A549 (cell line): ENCODE measurements around the gene CASP8.

Source experiments
- BCL3 ChIP-seq: fragments of >200 bp; sonication (Bioruptor Twin); formaldehyde crosslinking; IDR thresholded peaks from 3 replicates; pipeline ENCODE4 v1.6.1; 2016
- CTCF ChIP-seq: fragments of >200 bp; sonication (Bioruptor Twin); formaldehyde crosslinking; IDR thresholded peaks from 3 replicates; pipeline ENCODE4 v1.5.1; 2016
- E2F6 ChIP-seq: IDR thresholded peaks from 2 replicates; pipeline ENCODE4 v1.6.1; 2012; ENCODE audit warnings: low read depth, borderline replicate concordance
- EP300 ChIP-seq, 2 experiments: fragments of >200 bp; sonication (Bioruptor Twin); formaldehyde crosslinking; IDR thresholded peaks; 2 replicates in 1 of 2; 3 replicates in 1 of 2; pipeline ENCODE4 v1.6.1; 2016 to 2017
- ESRRA ChIP-seq: fragments of 150-350 bp; IDR thresholded peaks from 2 replicates; pipeline ENCODE4 v1.6.1; 2014; ENCODE audit warnings: mild to moderate bottlenecking, low read length, borderline replicate concordance
- HOXA7 ChIP-seq: fragments of 250-450 bp; sonication (Bioruptor Pico); IDR thresholded peaks from 2 replicates; pipeline ENCODE4 v1.5.0; 2020; ENCODE audit warnings: mild to moderate bottlenecking, moderate library complexity
- JUN ChIP-seq, 2 experiments: fragments of >200 bp; sonication (Bioruptor Twin); formaldehyde crosslinking; IDR thresholded peaks; 2 replicates in 1 of 2; 3 replicates in 1 of 2; pipeline ENCODE4 v1.6.1; 2016 to 2017
- MAFK ChIP-seq: fragments of 450-650 bp; IDR thresholded peaks from 2 replicates; pipeline ENCODE4 v1.6.1; 2014; ENCODE audit not compliant: partially characterized antibody
- MYC ChIP-seq: IDR thresholded peaks from 2 replicates; pipeline ENCODE4 v1.6.1; 2012; ENCODE audit warnings: mild to moderate bottlenecking, inconsistent platforms, low read length, improper control_type of control experiment, borderline replicate concordance
- POLR2A ChIP-seq: IDR thresholded peaks from 2 replicates; pipeline ENCODE4 v1.6.1; 2012; ENCODE audit warnings: mild to moderate bottlenecking, low read length
- RCOR1 ChIP-seq: fragments of 150-350 bp; IDR thresholded peaks from 2 replicates; pipeline ENCODE4 v1.6.1; 2014; ENCODE audit warnings: antibody characterized with exemption, low read length, low read depth
- REST ChIP-seq: fragments of 200-600 bp; sonication (generic); IDR thresholded peaks from 2 replicates; pipeline ENCODE4 v1.6.1; 2016; ENCODE audit warnings: antibody characterized with exemption, mild to moderate bottlenecking, moderate library complexity
- SMC3 ChIP-seq: fragments of >200 bp; sonication (Bioruptor Twin); formaldehyde crosslinking; IDR thresholded peaks from 3 replicates; pipeline ENCODE4 v1.6.1; 2018; ENCODE audit warnings: inconsistent platforms

GRCh38 chr2:201228912-201229290 lies 31.4 kb upstream of the CASP8 start:
- TF ChIP-seq JUN (IDR thresholded peaks at IDR 0.05): no peak
- TF ChIP-seq POLR2A: no peak
- TF ChIP-seq E2F6: no peak
- TF ChIP-seq SMC3: no peak
- TF ChIP-seq RCOR1: no peak
- no peak for TF ChIP-seq CTCF
- no peak for TF ChIP-seq ESRRA
- TF ChIP-seq BCL3: no peak
- TF ChIP-seq HOXA7 (CRISPR knock-in tag): no peak
- no peak for TF ChIP-seq MAFK
- TF ChIP-seq EP300 (IDR thresholded peaks at IDR 0.05): no peak
- TF ChIP-seq REST: no peak
- TF ChIP-seq MYC: no peak
